GM12878 (cell line): ENCODE measurements around the gene SETDB1. TPM values are rescaled to one million over a fixed set of nuclear protein-coding genes. Genes with fewer than 3 reads are reported as not detected.

Experiments
- ETV6 ChIP-seq, 2 experiments: fragments of 450-650 bp in 1 of 2; IDR thresholded peaks in 1 of 2; conservative IDR thresholded peaks in 1 of 2; 2 replicates each; pipeline ENCODE4 v1.6.1; 2014; ENCODE audit warnings: antibody characterized with exemption in 1 of 2, borderline replicate concordance in 1 of 2, low read depth in 1 of 2, mild to moderate bottlenecking in 1 of 2, moderate library complexity in 1 of 2
- EZH2 ChIP-seq: IDR thresholded peaks from 2 replicates; pipeline ENCODE4 v1.6.1; 2012; ENCODE audit warnings: low read depth, mild to moderate bottlenecking, control low read depth, inconsistent platforms, low read length, borderline replicate concordance; ENCODE audit not compliant: control insufficient read depth
- GABPA ChIP-seq: IDR thresholded peaks from 2 replicates; pipeline ENCODE4 v1.6.1; 2014; ENCODE audit warnings: antibody characterized with exemption, low read depth, mild to moderate bottlenecking, inconsistent platforms
- NR2F1 ChIP-seq: fragments of 450-650 bp; conservative IDR thresholded peaks from 2 replicates; pipeline ENCODE4 v1.6.1; 2017; ENCODE audit warnings: mild to moderate bottlenecking
- POLR2A ChIP-seq: IDR thresholded peaks from 2 replicates; pipeline ENCODE4 v1.6.1; 2011; ENCODE audit warnings: low read depth, mild to moderate bottlenecking, low read length
- SMAD5 ChIP-seq: IDR thresholded peaks from 2 replicates; pipeline ENCODE4 v1.6.1; 2016; ENCODE audit warnings: antibody characterized with exemption, low read depth
- SPI1 ChIP-seq: IDR thresholded peaks from 2 replicates; pipeline ENCODE4 v1.6.1; 2011; ENCODE audit warnings: low read depth, mild to moderate bottlenecking, low read length, moderate library complexity, borderline replicate concordance; ENCODE audit not compliant: insufficient read depth
- STAT1 ChIP-seq: fragments of 450-650 bp; conservative IDR thresholded peaks from 2 replicates; pipeline ENCODE4 v1.6.1; 2014; ENCODE audit warnings: antibody characterized with exemption, mild to moderate bottlenecking
- TCF3 ChIP-seq: IDR thresholded peaks from 2 replicates; pipeline ENCODE4 v1.6.1; 2012; ENCODE audit warnings: low read depth, mild to moderate bottlenecking, low read length, borderline replicate concordance; ENCODE audit not compliant: insufficient read depth
- ZBTB4 ChIP-seq: fragments of 450-650 bp; formaldehyde crosslinking; IDR thresholded peaks from 2 replicates; pipeline ENCODE4 v1.4.0; 2022; ENCODE audit warnings: mild to moderate bottlenecking, moderate library complexity
- ZBTB40 ChIP-seq: fragments of 450-650 bp; IDR thresholded peaks from 2 replicates; pipeline ENCODE4 v1.6.1; 2016; ENCODE audit warnings: mild to moderate bottlenecking, moderate library complexity, borderline replicate concordance
- ZZZ3 ChIP-seq: IDR thresholded peaks from 2 replicates; pipeline ENCODE4 v1.6.1; 2011; ENCODE audit warnings: low read depth; ENCODE audit not compliant: control insufficient read depth, insufficient read length
- polyA plus RNA-seq, 11 experiments: library from polyadenylated mRNA; depleted of rRNA in 4 of 11; unstranded in 6 of 11; stranded (reverse) in 5 of 11; fragments of >200 nt; fragmentation: Nextera tagmentation in 4 of 11; fragmentation: Illumina TruSeq in 1 of 11; extraction: Ambion mirVana in 4 of 11; extraction: Trizol in 1 of 11; gene quantifications; 1 replicate in 1 of 11; 2 replicates in 10 of 11; pipeline versions ENCODE4 v1.2.1 to v1.2.3, GENCODE V29; 2011 to 2016; ENCODE audit warnings: inconsistent platforms in 2 of 11, missing spikeins in 2 of 11, low read depth in 1 of 11
- total RNA-seq, 4 experiments: library from RNA; depleted of rRNA in 3 of 4; stranded (reverse); fragments of >200 nt in 3 of 4; fragmentation: Illumina TruSeq in 1 of 4; extraction: Trizol in 1 of 4; gene quantifications; 2 replicates each; pipeline versions ENCODE4 v1.2.1 to v1.2.3, GENCODE V29; 2013 to 2021
- TF ChIP-seq, protein P1 (sequence below): fragments of 450-650 bp; IDR thresholded peaks from 2 replicates; pipeline ENCODE4 v1.6.1; 2017; ENCODE audit warnings: mild to moderate bottlenecking, moderate library complexity

Gene SETDB1
- total and polyA plus RNA-seq, 10 of the 15 experiments (the other 5 are each of a cell fraction or from before 2014, with no cell fraction given) = 14.3 to 56.7 (median 35.7) TPM

DNA sequence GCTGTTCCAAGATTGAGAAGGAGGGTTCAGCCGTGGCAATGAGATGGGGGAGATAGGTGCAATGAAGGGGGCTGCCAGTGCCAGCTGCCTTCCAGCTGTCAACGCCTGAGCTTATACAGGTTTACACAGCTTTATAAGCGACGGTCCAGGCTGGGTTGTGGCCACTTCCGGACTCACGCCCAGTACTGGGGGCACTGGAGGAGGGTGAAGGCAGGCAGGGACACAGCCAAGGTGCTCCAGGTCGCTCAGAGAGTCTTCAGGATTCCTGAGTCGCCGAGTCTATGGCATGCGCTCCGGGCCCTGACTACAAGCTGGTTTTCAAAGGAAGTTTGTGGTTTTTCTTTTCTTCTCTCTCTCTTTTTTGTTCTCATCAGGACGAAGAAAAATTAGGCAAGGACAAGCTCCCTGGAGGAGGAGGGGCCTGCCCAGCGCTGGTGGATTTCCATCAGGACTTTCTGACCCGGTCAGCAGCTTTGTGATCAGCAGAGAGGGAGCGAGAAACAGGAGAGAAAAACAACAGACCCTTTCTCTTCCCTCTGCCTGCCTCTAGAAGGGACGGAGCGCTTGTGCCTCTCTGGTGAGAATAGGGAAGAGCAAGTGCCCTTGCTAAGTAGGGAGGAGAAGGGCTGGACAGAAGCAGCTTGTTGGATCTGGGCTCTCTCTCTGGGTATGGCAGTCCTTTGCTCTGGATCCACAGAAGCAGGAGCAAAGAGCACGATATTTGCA, 80.3 kb downstream of the SETDB1 start, which contains the start of gene MINDY1 (continued):
- TF ChIP-seq ZBTB40 (peak; percentile 24; the same call in 1 of the 2 replicates), TCF3 (0 out of 2 replicates have a peak, but pooled peaks have one; percentile 16), ETV6 (conservative IDR thresholded peaks at IDR 0.05 in 1 of 2, IDR thresholded peaks at IDR 0.05 in 1 of 2; ENCODE audit: borderline replicate concordance in 1 of 2, low read depth in 1 of 2) (no peak), POLR2A (peak; percentile 60), STAT1 (no peak), SPI1 (peak; percentile 24; the same call in 1 of the 2 replicates), EZH2 (no peak), GABPA (no peak), SMAD5 (no peak), ZBTB4 (no peak), ZZZ3 (no peak), NR2F1 (no peak)
- TF ChIP-seq, protein P1, sequence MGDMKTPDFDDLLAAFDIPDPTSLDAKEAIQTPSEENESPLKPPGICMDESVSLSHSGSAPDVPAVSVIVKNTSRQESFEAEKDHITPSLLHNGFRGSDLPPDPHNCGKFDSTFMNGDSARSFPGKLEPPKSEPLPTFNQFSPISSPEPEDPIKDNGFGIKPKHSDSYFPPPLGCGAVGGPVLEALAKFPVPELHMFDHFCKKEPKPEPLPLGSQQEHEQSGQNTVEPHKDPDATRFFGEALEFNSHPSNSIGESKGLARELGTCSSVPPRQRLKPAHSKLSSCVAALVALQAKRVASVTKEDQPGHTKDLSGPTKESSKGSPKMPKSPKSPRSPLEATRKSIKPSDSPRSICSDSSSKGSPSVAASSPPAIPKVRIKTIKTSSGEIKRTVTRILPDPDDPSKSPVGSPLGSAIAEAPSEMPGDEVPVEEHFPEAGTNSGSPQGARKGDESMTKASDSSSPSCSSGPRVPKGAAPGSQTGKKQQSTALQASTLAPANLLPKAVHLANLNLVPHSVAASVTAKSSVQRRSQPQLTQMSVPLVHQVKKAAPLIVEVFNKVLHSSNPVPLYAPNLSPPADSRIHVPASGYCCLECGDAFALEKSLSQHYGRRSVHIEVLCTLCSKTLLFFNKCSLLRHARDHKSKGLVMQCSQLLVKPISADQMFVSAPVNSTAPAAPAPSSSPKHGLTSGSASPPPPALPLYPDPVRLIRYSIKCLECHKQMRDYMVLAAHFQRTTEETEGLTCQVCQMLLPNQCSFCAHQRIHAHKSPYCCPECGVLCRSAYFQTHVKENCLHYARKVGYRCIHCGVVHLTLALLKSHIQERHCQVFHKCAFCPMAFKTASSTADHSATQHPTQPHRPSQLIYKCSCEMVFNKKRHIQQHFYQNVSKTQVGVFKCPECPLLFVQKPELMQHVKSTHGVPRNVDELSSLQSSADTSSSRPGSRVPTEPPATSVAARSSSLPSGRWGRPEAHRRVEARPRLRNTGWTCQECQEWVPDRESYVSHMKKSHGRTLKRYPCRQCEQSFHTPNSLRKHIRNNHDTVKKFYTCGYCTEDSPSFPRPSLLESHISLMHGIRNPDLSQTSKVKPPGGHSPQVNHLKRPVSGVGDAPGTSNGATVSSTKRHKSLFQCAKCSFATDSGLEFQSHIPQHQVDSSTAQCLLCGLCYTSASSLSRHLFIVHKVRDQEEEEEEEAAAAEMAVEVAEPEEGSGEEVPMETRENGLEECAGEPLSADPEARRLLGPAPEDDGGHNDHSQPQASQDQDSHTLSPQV = no peak
